HG03280 (cell line): ENCODE measurements around the gene MRTO4.
"Not testable (repeated sequence)": the region's sequence is repeated elsewhere in the genome, so short reads cannot be mapped to it uniquely, and the experiment has no call there.

Experiments
- ATAC-seq: cut with Tn5 transposase; IDR thresholded peaks from one replicate; pipeline ENCODE4 v1.9.1; 2021; ENCODE audit warnings: mild to moderate bottlenecking, moderate library complexity; ENCODE audit not compliant: unreplicated experiment

Gene MRTO4

DNA sequence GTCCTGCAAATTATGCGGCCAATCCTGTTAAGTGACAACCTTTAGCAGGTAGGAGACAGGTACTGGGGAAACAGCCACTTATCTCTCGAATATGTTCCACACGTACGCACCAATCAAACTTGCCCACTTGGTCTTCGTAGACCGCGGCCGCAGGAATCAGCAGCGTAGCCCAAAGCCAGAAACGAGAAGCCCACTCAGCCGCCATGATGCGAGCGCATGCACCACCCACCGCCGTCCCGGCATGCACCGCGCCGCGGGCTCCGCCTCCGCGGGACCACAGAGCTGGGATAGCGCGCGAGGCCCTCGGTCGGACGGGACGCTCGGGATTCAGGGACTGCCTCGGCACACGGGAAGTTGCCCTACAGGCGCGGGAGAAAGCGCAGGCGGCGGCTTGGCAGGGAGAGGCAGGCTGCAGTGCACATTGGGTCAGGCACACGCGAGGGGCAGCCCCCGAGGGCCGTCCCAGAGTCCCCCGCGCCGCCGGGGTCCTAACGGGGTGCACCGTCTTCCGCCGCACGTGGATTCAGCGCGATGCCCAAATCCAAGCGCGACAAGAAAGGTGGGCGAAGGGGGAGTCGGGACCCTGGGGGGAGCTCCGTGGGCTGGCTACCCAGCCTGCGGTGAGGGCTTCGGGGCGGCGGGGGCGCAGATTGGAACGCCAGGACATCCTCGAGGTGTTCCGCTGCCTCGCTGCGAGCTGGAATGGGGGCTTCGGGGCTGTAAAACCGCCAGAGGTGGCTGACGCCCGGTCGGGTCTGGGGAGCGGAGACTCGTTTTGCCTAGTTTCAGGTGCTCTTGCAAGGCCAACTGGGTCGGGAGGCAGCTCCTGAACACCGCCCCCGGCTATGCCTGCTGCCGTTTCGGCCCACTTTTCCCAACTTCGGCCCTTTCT, at the start of gene MRTO4, which contains the start of gene EMC1:
Gene MRTO4, plus strand, starts transcription at position 501 of the 892 bp plus-strand sequence. Its CDS starts 31 bp downstream, at position 532.
Gene EMC1, minus strand, starts transcription at position 220 of the 892 bp plus-strand sequence. Its CDS starts 15 bp downstream, at position 205.
- peak; percentile 82 for ATAC-seq

DNA sequence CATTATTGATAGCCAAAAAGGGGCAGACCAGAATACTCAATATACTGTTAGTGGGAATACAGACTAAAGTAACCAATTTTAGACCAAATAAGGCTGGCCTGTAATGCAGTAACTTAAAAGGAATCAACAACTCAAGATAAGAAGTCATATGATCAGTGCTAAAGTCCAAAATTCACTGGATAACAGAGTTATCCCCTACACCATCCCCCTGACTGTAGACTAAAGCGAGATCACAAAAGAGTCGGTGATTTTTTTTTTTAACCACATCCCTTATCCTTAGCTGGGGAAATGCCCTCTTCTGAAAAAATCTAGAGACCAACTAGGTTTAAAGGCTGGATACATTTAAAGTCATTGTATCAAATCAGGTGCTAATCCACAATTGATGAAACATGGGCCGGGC, 49.2 kb upstream of the MRTO4 start:
- ATAC-seq, result no peak

DNA sequence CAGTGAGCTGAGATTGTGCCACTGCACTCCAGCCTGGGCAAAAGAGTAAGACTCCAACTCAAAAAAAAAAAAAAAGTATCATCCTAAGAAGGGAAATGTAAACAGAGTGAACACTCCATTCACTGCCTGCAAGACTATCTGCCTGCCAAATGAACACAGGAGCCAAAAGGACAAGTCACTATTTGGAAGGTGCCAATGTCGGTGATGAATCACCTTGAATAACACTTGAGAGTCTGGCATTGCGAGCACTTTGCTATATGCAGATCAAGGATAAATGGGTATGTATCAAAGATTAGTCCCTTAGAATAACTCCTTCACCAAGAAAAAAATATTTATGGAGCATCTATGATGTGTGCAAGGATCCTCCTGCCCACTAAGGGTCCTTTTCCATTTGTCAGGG, 48.2 kb upstream of the MRTO4 start:
- ATAC-seq, result no peak

DNA sequence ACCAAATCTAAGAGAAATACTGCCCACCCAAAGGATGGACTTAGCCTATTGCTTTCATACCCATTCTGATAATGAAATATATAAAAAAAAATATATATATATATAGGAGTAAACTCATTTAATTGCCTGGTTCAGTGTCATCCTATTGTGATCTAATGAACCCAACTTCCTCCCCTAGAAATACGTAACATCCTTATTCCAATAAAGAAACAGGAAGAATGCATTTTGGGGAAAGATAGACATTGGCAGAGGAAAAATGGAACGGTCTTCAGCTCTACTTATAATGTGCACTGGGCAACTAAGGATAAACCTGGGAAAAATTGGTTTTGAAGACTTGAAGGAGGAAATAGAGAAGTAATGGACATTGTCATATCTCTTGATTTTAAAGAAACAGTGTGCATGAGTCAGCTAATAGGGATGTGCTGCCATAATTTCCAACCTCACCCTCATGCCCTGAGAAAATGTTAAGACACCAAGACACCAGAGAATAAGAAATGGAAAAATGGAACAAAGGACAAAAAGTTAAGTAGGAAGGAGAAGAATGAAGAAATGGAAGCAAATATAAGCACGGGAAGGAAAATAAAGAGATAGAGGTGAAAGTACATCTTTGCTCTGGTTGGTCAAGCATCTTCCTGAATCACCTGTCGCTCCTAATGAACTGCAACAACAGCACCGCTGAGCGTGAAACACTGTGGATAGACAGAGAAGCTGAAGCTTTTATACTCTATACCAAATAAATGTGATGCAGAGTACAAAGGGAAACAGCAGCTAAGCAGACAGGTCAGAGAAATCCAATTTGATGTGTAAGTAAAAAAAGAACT, 46.9 kb upstream of the MRTO4 start:
- no peak for ATAC-seq

DNA sequence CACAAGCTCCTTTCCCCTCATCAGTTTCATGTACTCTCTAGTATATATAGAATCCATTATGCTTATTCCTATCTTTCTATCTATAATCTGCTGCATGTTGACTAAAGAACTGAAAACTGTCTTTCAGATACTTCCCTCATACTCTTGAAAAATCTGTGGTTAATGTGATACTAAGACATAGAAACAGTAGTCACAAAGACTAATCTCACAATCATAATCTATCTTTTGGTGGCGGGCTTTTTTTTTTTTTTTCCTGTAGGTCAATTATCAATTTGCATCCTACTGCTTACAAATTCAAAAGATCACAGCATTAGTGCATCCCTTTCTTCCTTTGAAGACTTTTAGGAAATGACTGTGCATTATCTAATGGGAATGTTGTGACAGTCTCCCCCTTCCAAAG, 46.2 kb upstream of the MRTO4 start:
- ATAC-seq, result no peak

DNA sequence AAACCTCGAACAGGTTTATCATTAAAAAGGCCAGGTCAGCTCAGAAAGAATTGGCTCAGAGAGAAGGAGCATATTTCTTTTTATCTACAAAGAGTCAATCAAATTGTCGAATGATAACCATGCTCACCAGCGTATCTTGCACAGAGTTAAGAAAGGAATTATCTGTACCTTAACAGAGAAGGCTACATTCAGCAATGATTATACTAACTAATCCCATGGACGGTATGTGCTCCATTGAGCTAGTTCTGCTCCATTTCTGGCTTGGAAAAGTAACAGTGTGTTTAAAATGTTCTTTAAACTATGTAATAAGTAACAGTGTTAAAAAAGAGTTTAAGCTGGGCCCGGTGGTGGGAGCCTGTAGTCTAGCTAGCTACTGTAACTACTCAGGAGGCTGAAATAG, 45.8 kb upstream of the MRTO4 start:
- no peak for ATAC-seq

DNA sequence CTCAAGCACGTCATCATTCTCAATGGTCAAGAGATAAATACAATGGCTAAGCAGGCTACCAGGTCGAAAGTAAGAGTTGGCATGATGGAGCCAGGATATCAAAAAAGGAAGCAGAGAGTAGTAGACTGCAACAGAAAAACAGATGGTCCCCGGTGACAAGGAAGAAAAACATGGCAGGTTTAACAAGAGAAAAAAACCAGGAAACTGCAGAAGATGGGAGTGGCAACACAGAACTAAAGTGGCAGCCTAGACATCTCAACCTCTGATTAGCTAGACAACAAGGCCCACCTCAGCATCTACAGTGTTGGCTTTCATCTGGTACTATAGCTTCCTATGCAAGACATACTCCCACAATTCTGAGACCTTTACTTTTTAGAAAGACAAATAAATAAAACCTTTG, 44.7 kb upstream of the MRTO4 start:
- ATAC-seq, result no peak

DNA sequence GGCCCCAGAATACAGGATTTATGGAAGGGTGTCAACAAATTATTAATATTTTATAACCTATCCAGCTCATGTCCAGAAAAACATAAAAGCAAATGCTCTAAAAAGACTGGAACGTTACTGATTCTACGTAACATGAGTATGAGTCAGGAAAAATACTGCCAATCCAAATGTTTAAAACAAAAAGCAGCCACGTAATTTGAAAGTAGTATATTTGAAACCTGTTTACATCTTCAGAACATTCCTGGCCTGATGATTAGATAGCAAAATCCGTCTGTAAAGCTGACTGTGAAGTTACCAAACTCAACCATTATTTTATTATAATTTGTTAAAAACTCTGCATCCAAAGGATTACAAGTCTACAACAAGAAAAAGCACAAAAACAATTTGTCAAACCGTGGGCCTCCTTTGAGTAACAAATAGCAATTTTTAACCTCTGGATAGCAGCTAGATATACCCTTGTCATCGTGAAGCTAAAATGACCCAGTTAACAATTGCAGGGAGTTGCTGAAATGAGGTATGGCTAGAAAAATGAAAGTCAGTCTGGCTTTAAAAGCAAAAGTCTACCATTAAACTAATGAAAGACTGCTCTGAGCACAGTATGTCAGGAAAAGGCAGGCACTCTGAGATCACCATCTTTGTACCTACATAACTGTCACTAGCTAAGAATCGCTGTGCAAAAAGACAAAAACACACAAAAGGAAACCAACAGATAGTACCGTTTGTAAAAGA, 42.7 kb upstream of the MRTO4 start:
- ATAC-seq, result no peak

DNA sequence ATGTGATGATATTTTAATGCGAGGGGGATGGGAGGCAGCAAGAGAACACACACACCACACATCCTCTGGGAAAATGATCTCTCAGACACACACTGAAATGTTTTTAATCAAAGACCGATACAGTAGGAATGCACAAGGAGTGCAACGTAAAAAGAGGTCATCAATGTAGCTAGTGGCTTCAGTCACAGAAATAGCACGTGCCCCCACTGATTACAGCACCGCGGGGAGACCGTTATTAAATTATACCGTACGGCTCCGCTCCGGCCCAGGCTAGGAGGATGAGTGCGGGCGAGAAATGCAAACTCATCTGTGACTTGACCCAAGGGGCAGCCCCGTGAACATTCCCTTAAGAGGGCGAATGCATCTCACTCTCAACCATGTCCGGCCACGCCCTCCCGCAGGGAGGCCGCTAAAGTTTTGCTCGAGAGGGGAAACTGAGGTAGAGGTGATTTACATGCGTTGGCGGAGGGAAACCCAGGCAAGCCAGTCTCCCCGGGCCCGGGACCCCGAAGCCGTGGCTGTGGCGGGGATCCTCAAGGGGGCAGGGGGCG, 42.1 kb upstream of the MRTO4 start:
- peak; percentile 52 for ATAC-seq

DNA sequence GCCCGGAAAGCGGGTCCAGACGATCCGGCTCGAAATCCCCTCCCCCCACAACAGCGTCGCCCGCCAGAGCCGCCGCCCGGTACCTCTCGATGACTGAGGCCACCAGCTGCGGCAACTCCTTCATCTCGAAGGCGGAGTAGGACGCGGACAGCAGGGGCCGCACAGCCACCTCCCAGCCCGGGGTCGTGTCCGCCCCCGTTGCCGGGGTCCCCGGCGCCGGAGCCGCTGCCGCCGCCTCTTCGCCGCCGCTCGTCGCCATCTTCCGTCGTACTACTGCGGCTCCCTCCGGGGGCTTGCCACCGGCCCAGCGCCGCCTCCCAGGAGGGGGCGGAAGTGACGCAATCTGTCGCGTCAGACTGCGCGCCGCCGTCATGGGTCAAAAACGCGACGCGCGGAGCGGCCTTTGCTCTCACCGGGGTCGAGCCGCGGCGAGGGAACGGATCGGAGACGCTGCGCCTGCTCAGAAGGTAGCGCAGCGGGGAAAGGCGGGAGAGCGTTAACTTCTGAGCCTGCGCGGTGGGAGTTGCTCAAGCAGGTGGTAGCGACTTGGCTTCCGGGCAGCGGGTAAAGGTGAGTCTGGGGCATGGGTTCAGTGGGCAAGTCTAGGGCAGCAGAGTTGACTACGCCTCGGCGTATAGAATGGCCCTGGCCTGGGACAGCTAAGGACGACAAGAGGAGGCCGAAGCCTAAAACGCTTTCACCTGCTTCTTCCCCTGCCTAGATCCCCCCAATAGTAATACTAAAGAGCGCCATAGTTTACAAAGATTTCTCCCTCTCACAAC, 41.4 kb upstream of the MRTO4 start, which contains the start of gene UBR4:
Gene UBR4, minus strand, starts transcription at position 277 of the 782 bp plus-strand sequence. Its CDS starts 18 bp downstream, at position 259.
- peak; percentile 85 for ATAC-seq

DNA sequence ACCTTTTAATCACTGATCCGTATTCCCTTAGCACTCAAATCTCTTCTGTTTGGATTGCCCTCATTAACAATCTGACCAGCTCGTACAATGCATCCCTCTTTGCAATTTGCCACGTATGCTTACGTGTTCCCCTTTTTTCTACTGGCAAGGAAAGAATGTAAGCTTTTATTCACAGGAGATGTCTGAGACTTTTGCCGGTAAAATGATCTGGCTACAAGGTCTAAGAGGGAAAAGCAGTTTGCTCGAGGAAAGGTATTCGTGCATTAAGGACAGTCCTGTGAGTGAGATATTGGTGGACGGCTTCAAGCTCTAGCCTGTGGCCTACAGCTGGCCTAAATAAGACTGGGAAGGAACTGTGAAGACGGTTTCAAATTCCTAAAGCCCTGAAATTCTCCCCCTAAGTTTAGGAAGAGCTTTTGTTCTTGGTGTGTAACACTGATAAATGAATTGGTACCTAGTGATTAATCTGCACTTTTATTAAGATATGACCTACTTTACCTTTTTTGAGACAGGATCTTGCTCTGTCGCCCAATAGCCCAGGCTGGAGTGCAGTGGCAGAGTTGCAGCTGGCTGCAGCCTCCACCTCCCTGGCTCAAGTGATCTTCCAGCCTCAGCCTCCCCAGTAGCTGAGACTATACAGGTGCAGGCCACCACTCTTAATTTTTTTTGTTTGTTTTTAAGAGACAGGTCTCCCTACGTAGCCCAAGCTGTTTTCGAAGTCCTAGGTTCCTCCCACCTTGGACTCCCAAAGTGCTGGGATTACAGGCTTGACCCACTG, 40.6 kb upstream of the MRTO4 start:
- ATAC-seq, result no peak

DNA sequence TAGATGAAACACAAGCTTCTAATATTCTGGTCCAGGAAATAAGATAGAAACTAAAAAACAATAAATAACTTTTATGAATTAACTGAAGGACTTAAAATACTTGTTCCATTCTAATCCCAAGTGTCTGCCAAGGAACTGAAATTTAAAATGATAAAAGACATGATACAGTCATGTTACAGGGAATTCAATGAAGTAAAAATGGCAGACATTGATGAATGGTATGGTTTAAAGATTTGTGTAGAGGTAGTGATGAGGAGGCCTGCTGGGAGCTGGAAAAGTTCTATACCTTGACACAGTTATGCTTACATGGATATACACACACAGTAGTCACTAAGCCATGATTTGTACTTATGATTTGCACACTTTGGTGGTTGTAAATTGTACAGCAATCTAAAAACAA, 39.4 kb upstream of the MRTO4 start:
- no peak for ATAC-seq

DNA sequence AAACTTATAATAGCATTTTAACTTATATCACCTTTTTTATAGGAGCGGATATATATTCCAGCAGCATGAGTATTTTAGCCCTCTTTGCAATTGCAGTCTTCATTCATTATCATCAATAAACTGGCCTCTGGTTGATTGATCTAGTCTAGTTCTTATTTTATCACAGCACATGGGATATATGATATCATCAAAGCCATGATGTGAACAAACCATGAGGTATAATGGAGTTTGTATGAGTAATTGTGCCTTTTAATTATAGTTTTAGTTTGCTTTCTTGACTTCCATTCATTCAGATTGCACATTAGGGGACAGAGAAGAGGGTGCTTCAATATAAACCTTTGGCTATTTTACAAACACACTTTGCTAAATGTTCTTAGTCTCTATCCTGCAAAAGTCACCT, 38.0 kb upstream of the MRTO4 start:
- no peak for ATAC-seq

DNA sequence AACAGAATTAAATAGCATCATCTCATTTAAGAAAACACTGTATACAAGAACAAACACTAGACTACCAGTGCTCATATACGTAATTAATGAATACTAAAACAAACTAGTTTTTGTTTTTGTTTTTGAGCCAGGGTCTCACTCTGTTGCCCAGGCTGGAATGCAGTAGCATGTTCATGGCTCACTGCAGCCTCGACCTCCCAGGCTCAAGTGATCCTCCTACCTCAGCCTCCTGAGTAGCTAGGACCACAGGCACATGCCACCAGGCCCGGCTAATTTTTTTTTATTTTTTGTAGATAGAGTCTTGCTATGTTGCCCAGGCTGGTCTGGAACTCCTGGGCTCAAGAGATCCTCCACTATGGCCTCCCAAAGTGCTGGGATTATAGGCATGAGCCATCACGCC, 35.0 kb upstream of the MRTO4 start:
- not testable (repeated sequence) for ATAC-seq

DNA sequence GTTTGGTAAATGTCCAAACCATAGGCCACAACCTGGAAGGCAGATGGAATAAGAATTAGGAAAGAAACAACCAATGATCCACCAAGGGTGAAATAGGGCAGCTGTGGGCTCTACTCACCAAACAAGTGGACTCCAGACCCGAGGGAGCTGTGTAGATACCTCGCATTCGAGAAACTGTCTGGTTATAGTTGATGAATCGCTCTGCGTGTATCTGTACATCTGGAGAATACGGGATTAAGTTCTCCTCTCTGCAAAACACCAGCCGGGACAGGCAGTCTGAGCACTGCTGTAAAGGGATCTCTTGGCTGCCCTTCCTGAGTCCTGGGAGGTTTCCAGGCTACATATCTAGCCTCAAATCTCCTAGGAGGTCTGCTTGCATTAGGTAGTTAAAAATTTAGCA, 32.2 kb upstream of the MRTO4 start:
- no peak for ATAC-seq

DNA sequence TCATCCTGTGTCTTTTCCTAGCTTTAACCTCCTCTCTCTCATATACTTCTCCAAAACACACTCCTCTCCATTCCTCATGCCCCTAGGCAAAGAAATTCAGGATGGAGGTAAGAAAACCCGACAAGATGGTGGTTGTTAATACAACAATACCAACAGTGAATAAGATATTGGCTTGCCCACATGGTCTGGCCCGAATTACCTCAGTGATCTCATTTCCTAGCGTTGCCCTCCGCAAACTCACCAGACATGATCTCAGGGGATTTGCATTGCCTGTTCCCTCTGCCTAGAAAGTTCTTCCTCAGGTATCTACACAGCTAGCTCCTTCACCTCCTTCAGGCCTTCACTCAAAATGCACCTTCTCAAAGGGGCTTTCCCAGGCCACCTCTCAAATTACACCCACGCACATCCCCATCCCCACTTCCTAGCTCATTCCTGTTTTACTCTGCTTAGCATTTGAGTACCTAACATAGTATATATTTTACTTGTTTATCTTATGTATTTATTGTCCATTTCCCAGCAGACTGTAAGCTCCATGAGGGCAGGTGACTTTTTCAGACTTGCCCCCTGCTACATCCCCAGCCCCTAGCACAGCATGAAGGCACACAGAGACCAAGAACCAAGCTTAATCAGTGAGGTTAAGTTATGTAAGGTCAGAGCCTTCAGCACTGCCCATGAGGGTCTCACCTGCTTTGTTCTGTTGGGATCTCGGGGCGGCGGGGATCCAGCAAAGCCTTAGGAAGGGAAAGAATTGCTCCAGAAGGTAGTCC, 31.3 kb upstream of the MRTO4 start:
- ATAC-seq, result no peak

DNA sequence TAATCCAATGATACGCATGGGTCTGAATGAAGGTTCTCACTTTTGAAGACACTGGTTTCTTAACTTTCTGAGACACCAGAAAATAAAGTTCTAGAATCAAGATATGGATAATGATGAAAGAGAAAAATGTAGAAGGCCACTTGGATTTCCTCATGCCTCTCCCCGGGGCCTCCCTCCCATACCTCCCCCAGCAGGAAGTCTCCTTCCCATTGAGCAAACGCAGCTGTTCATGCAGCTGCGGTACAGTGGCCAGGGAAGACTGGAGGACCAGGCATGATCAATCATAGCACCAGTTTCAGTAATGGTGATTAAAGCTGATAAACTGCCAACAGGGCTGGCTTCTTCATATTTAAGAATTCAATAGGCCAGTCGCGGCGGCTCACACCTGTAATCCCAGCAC, 30.6 kb upstream of the MRTO4 start:
- no peak for ATAC-seq

DNA sequence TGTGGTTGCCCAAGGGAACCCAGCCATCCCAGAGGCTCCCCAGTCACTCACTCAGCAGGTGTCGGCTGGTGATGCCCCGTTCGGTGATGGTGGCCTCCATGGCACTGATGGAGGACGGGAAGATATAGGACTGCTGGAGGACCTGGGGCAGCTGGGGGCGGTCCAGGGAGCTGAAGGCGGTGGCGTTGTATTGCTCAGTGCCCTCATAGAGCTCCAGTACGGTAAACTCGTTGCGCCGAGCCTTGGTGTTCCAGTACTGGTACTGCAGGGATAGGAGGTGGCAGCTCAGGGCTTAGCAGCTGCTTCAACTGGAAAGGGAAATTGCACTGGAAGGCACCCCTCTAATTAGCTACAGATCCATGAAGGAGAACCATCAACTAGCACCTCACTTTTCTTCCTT, 29.0 kb upstream of the MRTO4 start:
- ATAC-seq, result no peak
